ENCODE data around the gene BTBD19. TPM values are rescaled to one million over a fixed set of nuclear protein-coding genes. Genes with fewer than 3 reads are reported as not detected.

BTBD19 gene
- total RNA-seq, 1 donor from 2014 or later = 1.4 TPM

GRCh38 chr1:44798481-44799365 lies 9.6 kb upstream of the BTBD19 start:
- Histone ChIP-seq H4K20me1 (ENCODE audit: low read depth) (peaks cover 14% of the 10 kb centered on the region), H3K9me3 (ENCODE audit: low read depth) (no peaks in the 10 kb centered on the region), H3F3A (ENCODE audit: low read depth) (peaks cover 37% of the 10 kb centered on the region), H3K79me2 (ENCODE audit: low read depth) (no peaks in the 10 kb centered on the region), H3K9ac (no peak overlapping the region), H3K27me3 (peaks cover 9% of the 10 kb centered on the region), H3K4me3 (no peak overlapping the region), H3K27ac (no peak overlapping the region), H2AFZ (replicated peaks) (no peak overlapping the region), H3K4me1 (peaks cover 29% of the 10 kb centered on the region), H3K36me3 (no peaks in the 10 kb centered on the region), H3K4me2 (peak overlapping the region; percentile 60)
- Mint-ChIP-seq H3K4me1 (peaks cover 26% of the 10 kb centered on the region), H3K36me3 (peaks cover 3% of the 10 kb centered on the region), H3K4me3 (peak overlapping the region; percentile 92), H3K27me3 (ENCODE audit: insufficient read depth, low read depth) (peaks cover 10% of the 10 kb centered on the region), H3K27ac (peak overlapping the region; percentile 64), H3K9me3 (no peaks in the 10 kb centered on the region)
- no peak for TF ChIP-seq EZH2phosphoT487 (IDR thresholded peaks at IDR 0.05)
- TF ChIP-seq, protein P1, sequence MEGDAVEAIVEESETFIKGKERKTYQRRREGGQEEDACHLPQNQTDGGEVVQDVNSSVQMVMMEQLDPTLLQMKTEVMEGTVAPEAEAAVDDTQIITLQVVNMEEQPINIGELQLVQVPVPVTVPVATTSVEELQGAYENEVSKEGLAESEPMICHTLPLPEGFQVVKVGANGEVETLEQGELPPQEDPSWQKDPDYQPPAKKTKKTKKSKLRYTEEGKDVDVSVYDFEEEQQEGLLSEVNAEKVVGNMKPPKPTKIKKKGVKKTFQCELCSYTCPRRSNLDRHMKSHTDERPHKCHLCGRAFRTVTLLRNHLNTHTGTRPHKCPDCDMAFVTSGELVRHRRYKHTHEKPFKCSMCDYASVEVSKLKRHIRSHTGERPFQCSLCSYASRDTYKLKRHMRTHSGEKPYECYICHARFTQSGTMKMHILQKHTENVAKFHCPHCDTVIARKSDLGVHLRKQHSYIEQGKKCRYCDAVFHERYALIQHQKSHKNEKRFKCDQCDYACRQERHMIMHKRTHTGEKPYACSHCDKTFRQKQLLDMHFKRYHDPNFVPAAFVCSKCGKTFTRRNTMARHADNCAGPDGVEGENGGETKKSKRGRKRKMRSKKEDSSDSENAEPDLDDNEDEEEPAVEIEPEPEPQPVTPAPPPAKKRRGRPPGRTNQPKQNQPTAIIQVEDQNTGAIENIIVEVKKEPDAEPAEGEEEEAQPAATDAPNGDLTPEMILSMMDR (IDR thresholded peaks at IDR 0.05) = no peak
- no peak for TF ChIP-seq EZH2 (IDR thresholded peaks at IDR 0.05)
- DNase-seq (ENCODE audit: low spot score) = no peak

DNA sequence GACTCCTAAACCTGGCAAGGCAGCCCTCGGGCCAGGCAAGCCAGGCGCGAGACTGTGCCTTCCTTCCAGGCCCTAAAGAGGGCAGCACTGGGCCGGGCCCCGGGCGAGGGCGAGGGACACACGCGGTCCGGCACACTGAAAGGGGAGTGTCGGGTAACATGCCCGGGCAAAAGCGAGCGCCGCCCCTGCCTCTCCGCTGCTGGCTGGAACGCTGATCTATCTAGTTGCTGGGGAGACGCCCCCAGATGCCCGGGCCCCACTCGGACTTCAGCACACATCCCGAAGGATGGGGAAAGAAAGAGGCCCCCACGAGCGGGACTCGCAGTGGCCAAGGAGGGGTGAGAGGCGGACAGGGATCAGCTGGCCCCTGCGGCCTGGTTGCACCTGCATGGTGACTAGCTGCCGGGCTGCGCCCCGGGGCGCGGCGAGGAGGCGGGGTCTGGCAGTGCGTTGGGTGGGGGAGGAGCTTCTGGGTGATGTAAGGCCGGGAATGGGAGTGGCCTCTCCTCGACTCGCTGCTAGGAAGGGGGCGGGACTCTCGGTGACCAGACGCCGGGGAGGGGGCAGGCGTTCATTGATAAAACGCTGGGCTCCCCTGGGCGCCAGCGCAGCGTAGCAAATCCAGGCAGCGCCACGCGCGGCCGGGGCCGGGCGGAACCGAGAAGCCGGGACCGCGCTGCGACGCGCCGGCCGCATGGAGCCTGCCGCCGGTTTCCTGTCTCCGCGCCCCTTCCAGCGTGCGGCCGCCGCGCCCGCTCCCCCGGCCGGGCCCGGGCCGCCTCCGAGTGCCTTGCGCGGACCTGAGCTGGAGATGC lies 8.3 kb upstream of the BTBD19 start, which contains the start of gene PLK3:
PLK3 (plus strand) TSS at position 608 of the 815 bp plus-strand sequence; CDS start at position 695, 87 bp downstream.
- peak; percentile 98 for DNase-seq (ENCODE audit: low spot score)
- Histone ChIP-seq H3K4me3 (peak within 1 kb of the TSS; percentile 75), H3K27ac (peak within 1 kb of the TSS; percentile 82), H3K4me1 (peaks cover 29% of the 10 kb centered on the region), H4K20me1 (ENCODE audit: low read depth) (peaks cover 14% of the 10 kb centered on the region), H3K36me3 (no peaks in the 10 kb centered on the region), H2AFZ (replicated peaks) (peak within 1 kb of the TSS; percentile 83), H3K79me2 (ENCODE audit: low read depth) (no peaks in the 10 kb centered on the region), H3K9ac (no peak within 1 kb of the TSS), H3K9me3 (ENCODE audit: low read depth) (no peaks in the 10 kb centered on the region), H3F3A (ENCODE audit: low read depth) (peaks cover 30% of the 10 kb centered on the region), H3K27me3 (peaks cover 9% of the 10 kb centered on the region), H3K4me2 (peak within 1 kb of the TSS; percentile 97)
- peak within 1 kb of the TSS; percentile 98 for H3K27ac Mint-ChIP-seq
- peaks cover 3% of the 10 kb centered on the region for H3K36me3 Mint-ChIP-seq
- H3K9me3 Mint-ChIP-seq = no peaks in the 10 kb centered on the region
- peaks cover 26% of the 10 kb centered on the region for H3K4me1 Mint-ChIP-seq
- H3K27me3 Mint-ChIP-seq (ENCODE audit: insufficient read depth, low read depth) = peaks cover 8% of the 10 kb centered on the region
- TF ChIP-seq EZH2phosphoT487 (IDR thresholded peaks at IDR 0.05) = no peak
- TF ChIP-seq, protein P1 (IDR thresholded peaks at IDR 0.05) = peak; percentile 81
- peak within 1 kb of the TSS; percentile 92 for H3K4me3 Mint-ChIP-seq

DNA sequence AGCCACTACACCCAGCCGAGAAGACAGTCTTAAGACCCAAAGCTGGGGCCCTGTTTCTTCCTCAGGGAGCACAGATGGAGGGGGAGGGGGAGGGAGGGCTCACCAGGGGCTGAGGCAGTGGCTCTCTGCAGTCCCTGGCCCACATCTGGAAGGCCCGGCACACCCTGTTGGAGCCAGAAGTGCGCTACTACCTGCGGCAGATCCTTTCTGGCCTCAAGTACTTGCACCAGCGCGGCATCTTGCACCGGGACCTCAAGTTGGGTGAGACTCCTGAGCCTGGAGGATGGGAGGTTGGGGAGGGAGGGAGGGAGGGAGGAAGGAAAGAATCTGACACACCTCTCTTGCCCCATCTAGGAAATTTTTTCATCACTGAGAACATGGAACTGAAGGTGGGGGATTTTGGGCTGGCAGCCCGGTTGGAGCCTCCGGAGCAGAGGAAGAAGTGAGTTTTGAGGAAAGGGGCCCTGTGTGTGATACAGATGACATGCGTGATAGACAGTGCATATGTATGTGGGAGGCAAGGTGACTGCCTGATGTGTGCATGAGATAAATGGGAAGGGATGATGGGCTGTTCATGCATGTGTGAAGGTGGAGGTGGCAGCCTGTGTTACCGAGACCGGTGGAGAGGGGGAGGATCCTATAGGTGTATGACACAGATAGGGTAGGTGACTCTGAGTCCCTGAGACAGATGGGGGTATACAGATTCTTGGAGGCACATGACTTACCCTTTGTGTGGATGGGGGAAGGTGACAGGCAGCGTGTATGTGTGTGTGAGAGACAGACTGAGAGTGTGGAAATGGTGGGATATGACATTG lies 6.6 kb upstream of the BTBD19 start:
- no peaks in the 10 kb centered on the region for H3K79me2 ChIP-seq (ENCODE audit: low read depth)
- no peaks in the 10 kb centered on the region for H3K36me3 ChIP-seq
- peaks cover 9% of the 10 kb centered on the region for H3K27me3 Mint-ChIP-seq (ENCODE audit: insufficient read depth, low read depth)
- H4K20me1 ChIP-seq (ENCODE audit: low read depth) = peaks cover 14% of the 10 kb centered on the region
- H3K9ac ChIP-seq = no peak overlapping the region
- no peak overlapping the region for H2AFZ ChIP-seq (replicated peaks)
- H3K36me3 Mint-ChIP-seq = peaks cover 9% of the 10 kb centered on the region
- TF ChIP-seq EZH2 (IDR thresholded peaks at IDR 0.05) (no peak), EZH2phosphoT487 (IDR thresholded peaks at IDR 0.05) (no peak)
- TF ChIP-seq, protein P1 (IDR thresholded peaks at IDR 0.05) = no peak
- peak overlapping the region; percentile 57 for H3K4me2 ChIP-seq
- no peaks in the 10 kb centered on the region for H3K9me3 ChIP-seq (ENCODE audit: low read depth)
- H3K4me3 Mint-ChIP-seq = peak overlapping the region; percentile 90
- H3K4me1 Mint-ChIP-seq = peaks cover 30% of the 10 kb centered on the region
- peaks cover 29% of the 10 kb centered on the region for H3K4me1 ChIP-seq
- no peak overlapping the region for H3K4me3 ChIP-seq
- peaks cover 9% of the 10 kb centered on the region for H3K27me3 ChIP-seq
- DNase-seq (ENCODE audit: low spot score) = no peak
- no peaks in the 10 kb centered on the region for H3K9me3 Mint-ChIP-seq
- H3F3A ChIP-seq (ENCODE audit: low read depth) = peaks cover 26% of the 10 kb centered on the region
- peak overlapping the region; percentile 12 for H3K27ac Mint-ChIP-seq
- no peak overlapping the region for H3K27ac ChIP-seq

Data from neural progenitor cell (in vitro differentiated cells).